ENCODE measurements around the gene RPS6KC1.
A peak's percentile ranks its signal among the peaks of the same experiment; 100 is the strongest.
"Not testable (repeated sequence)": the region's sequence is repeated elsewhere in the genome, so short reads cannot be mapped to it uniquely, and the experiment has no call there.

Gene RPS6KC1, protein sequence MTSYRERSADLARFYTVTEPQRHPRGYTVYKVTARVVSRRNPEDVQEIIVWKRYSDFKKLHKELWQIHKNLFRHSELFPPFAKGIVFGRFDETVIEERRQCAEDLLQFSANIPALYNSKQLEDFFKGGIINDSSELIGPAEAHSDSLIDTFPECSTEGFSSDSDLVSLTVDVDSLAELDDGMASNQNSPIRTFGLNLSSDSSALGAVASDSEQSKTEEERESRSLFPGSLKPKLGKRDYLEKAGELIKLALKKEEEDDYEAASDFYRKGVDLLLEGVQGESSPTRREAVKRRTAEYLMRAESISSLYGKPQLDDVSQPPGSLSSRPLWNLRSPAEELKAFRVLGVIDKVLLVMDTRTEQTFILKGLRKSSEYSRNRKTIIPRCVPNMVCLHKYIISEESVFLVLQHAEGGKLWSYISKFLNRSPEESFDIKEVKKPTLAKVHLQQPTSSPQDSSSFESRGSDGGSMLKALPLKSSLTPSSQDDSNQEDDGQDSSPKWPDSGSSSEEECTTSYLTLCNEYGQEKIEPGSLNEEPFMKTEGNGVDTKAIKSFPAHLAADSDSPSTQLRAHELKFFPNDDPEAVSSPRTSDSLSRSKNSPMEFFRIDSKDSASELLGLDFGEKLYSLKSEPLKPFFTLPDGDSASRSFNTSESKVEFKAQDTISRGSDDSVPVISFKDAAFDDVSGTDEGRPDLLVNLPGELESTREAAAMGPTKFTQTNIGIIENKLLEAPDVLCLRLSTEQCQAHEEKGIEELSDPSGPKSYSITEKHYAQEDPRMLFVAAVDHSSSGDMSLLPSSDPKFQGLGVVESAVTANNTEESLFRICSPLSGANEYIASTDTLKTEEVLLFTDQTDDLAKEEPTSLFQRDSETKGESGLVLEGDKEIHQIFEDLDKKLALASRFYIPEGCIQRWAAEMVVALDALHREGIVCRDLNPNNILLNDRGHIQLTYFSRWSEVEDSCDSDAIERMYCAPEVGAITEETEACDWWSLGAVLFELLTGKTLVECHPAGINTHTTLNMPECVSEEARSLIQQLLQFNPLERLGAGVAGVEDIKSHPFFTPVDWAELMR

DNA sequence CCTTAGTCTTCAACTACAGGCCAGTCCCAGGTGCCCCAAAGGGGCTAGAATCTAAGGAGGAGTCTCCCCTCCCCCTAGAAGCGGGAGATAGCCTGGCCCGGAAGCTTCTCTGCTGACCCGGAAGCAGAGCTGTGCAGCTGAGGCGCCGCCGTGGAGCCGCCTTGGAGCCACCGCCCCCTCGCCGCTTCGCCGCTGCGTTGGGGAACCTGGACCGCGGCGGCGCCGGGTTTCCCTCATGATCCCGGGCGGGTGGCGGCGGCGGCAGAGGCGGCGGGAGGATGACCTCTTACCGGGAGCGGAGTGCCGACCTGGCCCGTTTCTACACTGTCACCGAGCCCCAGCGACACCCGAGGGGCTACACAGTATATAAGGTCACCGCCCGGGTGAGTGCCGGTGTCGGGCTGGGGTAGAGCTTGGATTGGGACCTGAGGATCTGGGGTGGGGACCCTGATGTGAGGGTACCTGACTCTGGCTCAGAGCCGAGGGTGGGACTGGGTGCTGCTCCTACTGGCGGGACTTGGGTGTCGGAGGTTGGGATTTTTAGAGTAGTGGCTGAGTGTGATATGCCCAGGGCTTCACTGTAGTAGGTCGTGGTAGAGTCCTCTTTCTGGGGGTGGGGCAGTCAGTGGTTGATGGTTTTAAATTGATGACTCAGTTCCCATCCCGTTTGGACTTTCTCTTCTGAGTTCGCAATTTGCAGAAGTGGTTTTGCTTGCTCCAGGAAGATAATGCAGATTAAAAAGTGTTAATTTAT, at the start of gene RPS6KC1:
RPS6KC1 (plus strand) TSS at position 115 of the 754 bp plus-strand sequence; CDS start at position 279, 164 bp downstream.
- peak; percentile 90 for DNase-seq

- peak; percentile 28 for DNase-seq
Observed at GRCh38 chr1:213003256-213003655, 47.8 kb upstream of the RPS6KC1 start.

DNA sequence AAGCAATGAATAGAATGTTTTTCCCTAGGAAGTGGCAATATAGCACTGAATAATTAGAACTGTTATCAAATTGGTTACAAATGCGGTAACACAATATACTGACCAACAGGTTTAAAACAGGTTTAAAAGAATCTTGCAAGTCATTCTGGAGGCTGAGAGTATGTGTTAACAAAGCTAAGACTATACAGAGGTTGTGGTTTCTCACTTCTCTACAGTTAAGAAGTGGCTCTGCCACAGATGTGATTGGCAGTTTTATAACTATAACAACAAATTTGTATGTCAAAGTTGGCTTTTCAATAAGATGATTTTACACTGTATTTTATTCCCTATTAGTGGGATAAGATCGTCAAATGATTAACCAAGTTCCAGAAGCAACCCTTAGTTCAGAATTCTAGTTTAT, 42.5 kb upstream of the RPS6KC1 start:
- DNase-seq = no peak

DNA sequence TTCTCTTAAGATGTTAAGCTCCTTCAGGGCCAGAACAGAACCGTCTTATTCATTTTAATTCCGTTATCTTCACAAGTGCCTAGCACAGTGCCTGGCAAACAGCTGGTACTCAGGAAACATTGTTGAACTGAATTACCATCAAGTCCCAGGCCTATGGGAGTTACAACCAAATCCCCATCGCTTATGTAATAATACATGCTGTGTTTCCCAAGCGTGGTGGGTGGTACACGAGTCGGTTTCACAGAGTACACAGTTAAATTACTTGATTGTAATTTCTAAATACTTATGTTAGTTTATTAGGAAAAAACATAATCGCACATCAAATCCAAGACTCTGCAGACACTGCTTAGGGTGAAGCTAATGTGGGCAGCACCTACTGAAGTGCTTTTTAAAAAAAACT, 36.4 kb upstream of the RPS6KC1 start:
- no peak for DNase-seq

GRCh38 chr1:213015099-213016050, 35.7 kb upstream of the RPS6KC1 start, which contains the start of gene ANGEL2:
Gene ANGEL2, minus strand, starts transcription at chr1:213015867. Its CDS starts 196 bp downstream, at chr1:213015671.
- peak; percentile 97 for DNase-seq

DNA sequence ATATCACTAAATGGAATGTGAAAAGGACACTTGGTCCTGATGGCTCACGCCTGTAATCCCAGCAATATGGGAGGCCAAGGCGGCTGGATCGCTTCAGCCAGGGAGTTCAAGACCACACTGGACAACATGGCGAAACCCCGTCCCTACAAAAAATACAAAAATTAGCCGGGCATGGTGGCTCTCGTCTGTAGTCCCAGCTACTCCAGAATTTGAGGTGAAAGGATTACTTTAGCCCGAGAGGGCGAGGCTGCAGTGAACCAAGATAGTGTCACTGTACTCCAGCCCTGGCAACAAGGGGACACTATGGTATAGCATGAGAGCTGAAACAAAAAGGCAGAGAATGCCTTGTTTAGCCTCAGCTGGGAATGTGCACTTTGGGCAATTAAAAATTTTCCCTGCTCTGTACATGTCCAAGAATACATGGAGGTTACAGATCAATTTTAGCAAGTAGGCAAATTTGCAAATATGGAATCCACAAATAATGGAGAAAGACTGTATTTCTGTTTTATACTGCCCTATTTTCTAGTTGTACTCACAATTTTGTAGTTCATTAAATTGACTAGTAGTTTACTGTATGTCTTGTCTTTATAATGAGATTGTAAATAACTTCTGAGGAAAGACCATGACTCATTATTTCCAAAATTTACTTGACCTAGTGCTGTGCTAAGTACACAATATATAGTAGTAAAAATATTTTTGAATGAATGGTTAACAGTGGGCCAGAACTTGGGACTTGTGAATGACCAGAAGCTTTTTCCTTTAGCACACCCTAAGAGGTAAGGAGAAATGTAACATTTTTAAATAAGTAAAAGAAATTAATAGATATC, 33.4 kb upstream of the RPS6KC1 start:
- DNase-seq = no peak

DNA sequence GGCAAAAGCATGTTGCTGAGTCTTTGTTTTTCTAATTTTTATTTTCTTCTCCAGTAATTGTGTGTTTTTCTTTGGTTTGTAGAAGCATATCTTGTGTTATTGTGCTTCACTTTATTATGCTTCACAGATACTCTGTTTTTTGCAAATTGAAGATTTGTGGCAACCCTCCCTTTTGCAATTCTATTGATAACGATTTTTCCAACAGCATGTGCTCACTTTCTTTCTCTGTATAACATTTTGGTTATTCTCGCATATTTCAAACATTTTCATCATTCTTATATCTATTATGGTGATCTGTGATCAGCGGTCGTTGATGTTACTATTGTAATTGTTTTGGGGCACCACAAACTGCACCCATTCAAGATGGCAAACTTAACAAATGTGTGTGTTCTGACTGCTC, 31.6 kb upstream of the RPS6KC1 start:
- DNase-seq = no peak

DNA sequence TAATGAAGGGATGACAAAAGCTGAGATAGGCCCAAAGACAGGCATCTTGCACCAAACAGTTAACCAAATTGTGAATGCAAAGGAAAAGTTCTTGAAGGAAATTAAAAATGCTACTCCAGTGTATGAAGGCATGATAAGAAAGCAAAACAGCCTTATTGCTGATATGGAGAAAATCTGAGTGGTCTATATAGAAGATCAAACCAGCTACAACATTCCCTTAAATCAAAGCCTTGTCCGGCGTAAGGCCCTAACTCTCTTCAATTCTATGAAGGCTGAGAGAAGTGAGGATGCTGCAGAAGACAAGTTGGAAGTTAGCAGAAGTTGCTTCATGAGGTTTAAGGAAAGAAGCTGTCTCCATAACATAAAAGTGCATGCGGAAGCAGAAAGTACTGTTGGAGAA, 31.0 kb upstream of the RPS6KC1 start:
- DNase-seq = no peak

DNA sequence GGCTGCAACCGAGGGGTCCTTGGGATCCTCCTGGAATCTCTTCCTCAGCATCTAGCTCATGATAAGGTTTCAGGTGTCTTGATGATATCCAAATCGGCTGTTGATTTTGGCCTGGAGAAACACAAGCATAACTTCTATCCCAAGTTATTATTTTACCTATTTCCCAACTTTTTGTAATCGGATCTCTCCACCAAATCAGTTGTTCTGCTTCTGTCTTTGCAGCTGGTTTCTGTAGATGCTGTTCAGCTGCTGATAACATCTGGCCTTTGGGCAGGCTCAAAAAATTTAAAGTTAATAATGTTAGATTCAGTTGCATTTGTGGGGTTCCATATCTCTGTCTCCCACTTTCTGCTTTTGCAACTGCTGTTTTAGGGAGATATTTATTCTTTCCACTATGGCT, 24.0 kb upstream of the RPS6KC1 start:
- DNase-seq = not testable (repeated sequence)

- no peak for DNase-seq
Observed at GRCh38 chr1:213032651-213033050, 18.4 kb upstream of the RPS6KC1 start.

DNA sequence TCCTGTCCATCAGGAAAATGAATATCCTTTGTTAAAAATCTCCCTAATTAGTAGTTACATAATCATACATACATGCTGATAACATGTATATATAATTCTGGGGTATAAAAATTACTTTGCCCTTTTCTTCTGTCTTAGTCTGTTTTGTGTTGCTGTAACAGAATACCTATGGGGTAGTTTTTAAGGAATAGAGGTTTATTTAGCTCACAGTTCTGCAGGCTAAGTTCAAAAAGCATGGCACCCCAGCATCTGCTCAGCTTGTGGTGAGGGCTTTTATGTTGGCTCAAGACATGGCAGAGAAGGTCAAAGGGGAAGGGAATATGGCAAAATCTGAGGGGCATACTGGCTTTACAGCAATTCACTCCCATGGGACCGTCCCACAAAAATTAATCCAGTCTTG, 16.3 kb upstream of the RPS6KC1 start:
- DNase-seq = no peak

GRCh38 chr1:213035573-213035972, 15.5 kb upstream of the RPS6KC1 start:
- no peak for DNase-seq

DNA sequence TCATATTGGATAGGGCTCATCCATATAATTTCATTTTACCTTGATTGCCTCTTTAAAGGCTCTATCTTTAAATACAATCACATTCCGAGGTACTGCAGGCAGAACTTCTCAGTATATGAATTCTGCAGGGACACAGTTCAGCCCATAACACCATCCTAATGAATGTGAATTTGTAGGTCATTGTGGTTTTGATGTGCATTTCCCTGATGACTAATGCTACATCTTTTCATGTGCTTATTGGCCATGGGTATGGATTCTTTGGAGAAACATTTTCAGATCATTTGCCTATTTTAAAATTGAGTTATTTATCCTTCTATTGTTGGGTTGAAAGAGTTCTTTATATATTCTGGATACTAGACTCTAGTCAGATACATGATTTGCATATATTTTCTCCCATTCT, 9.6 kb upstream of the RPS6KC1 start:
- no peak for DNase-seq

- DNase-seq = not testable (repeated sequence)
Observed at GRCh38 chr1:213045321-213046226, 5.5 kb upstream of the RPS6KC1 start.

- no peak for DNase-seq
Observed at GRCh38 chr1:213049232-213049631, 1.8 kb upstream of the RPS6KC1 start.

GRCh38 chr1:213050745-213051126, 305 bp upstream of the RPS6KC1 start:
- no peak for DNase-seq

GRCh38 chr1:213051881-213052202, 801 bp downstream of the RPS6KC1 start:
- DNase-seq = no peak

DNA sequence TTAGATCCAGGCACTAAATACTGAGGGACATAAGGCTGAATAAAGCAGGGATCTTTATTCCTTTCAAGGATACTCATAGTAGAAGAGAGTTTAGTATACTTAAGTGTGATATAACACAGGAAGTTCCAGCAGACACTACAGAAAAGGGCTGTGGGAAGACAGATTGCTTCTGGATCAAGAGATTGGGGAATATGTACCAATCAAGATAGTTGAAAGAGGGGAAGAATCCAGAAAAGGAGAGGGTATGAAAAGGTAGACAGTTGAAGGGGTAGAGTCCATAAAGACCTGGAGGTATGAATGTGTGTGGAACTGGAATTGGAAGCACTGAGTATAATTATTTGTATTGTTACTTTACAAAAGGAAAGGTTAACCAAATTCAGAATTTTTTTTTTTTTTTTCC, 2.4 kb downstream of the RPS6KC1 start:
- DNase-seq = no peak

DNA sequence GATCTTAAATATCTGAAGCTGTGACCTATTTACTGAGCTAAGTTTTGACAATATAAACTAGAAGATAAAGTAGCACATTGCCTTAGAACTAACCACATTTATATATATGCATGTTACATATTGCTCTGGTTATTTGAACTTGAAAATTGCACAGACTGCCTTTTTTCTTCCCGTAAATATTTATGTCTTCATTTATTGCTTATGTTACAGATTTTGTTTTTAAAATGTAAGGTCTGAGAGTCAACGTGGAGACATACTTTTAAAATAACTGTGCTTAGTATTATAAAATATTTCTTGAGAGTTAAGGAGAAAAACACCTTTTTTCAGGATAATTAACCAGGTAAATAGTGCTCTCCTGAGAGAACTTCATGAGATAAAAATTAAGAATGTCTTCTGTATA, 3.1 kb downstream of the RPS6KC1 start:
- DNase-seq = no peak
